ENCODE data around the gene POLA2. TPM values are rescaled to one million over a fixed set of nuclear protein-coding genes. Genes with fewer than 3 reads are reported as not detected.

The POLA2 gene
- total and polyA plus RNA-seq, 2 donors (not counting 3 experiments of a cell fraction or from before 2014, with no cell fraction given) = 24.0 to 30.0 TPM

DNA sequence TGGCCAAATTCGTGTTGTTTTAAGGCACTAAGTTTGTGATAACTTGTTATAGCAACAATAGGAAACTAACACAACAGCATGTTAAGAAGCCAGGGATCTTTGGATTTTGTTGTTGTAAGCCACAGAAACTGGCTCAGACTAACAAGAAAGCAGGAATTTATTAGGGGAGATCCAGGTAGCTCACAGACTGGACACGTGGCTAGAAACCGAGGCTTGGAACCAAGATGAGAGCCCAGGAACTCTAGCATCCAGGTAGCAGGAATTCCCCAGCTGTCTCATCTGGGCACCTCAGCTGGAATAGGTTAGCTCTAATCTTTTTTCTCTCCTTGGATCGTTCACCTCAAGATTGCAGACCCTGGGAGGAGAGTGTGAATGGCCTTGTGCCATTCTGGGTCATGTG, 24.9 kb downstream of the POLA2 start:
- DNase-seq (ENCODE audit: low read depth, low spot score) (no peak), FAIRE-seq (no peak)
- Histone ChIP-seq H3K36me3 (ENCODE audit: control insufficient read depth in 2 of 2, extremely low read depth in 1 of 2, insufficient read depth in 2 of 2, low read length in 2 of 2) (peaks cover 3 to 10% of the 10 kb centered on the region in 2 experiments), H4K20me1 (replicated peaks; ENCODE audit: control insufficient read depth, extremely low read depth, insufficient read depth, low read length) (no peaks in the 10 kb centered on the region), H3K79me2 (ENCODE audit: control insufficient read depth, insufficient read depth, low read length) (no peaks in the 10 kb centered on the region), H3K4me2 (ENCODE audit: insufficient read depth, low read length) (no peak overlapping the region), H3K4me3 (replicated peaks in 1 of 3; ENCODE audit: insufficient read depth in 1 of 3, low read depth in 1 of 3, low read length in 3 of 3) (no peak overlapping the region), H3K9me1 (replicated peaks; ENCODE audit: control insufficient read depth, extremely low read depth, insufficient read depth, low read length) (no peaks in the 10 kb centered on the region), H3K9me3 (replicated peaks; ENCODE audit: control insufficient read depth, insufficient read depth, low read length) (no peaks in the 10 kb centered on the region), H3K27me3 (ENCODE audit: control insufficient read depth in 2 of 2, insufficient read depth in 2 of 2, low read length in 2 of 2) (no peaks in the 10 kb centered on the region), H3K9ac (replicated peaks; ENCODE audit: extremely low read depth, insufficient read depth, low read length) (no peak overlapping the region), H2AFZ (ENCODE audit: low read depth, low read length) (no peak overlapping the region), H3K27ac (ENCODE audit: insufficient read depth, low read depth, low read length) (no peak overlapping the region), H3K4me1 (ENCODE audit: control insufficient read depth, extremely low read depth, insufficient read depth, low read length) (peaks cover 20% of the 10 kb centered on the region)
- dilution Hi-C loops (cut with MboI; ENCODE audit: extremely low pct_ligation_motif_present, low sequenced_read_pairs) (no loop called here), intact Hi-C loops (cut with micrococcal nuclease) (no loop called here)
- BruUV-seq (replicated peaks) = no TSS peak
- ChIA-PET POLR2A (no interaction called here), CTCF (interaction anchor here (0.7 to 1.6 kb wide), 4 partner anchors 12 to 43 kb away, joined by 3 to 4 read pairs (median 3); no protein-coding TSS in a partner anchor)
- no peak for TF ChIP-seq MYC (IDR thresholded peaks at IDR 0.05; ENCODE audit: low read depth, low read length)
- TF ChIP-seq CTCF (IDR thresholded peaks at IDR 0.05; ENCODE audit: extremely low read depth in 1 of 2, insufficient read depth in 1 of 2, low read depth in 1 of 2, low read length in 2 of 2) = no peak
- TF ChIP-seq, protein P1, sequence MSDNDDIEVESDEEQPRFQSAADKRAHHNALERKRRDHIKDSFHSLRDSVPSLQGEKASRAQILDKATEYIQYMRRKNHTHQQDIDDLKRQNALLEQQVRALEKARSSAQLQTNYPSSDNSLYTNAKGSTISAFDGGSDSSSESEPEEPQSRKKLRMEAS (IDR thresholded peaks at IDR 0.05; ENCODE audit: insufficient read depth, insufficient read length) = no peak
- TF ChIP-seq JUN (IDR thresholded peaks at IDR 0.05; ENCODE audit: borderline replicate concordance, insufficient read depth, insufficient read length, low read depth) = no peak
- TF ChIP-seq FOS (IDR thresholded peaks at IDR 0.05; ENCODE audit: borderline replicate concordance, insufficient read depth, low read length) = no peak
- no peak for TF ChIP-seq EZH2 (IDR thresholded peaks at IDR 0.05; ENCODE audit: borderline replicate concordance, low read depth, low read length, severe bottlenecking)
- no peak for TF ChIP-seq POLR2AphosphoS5 (IDR thresholded peaks at IDR 0.05; ENCODE audit: insufficient read depth, low read depth, low read length)
- no peak for TF ChIP-seq GATA2 (IDR thresholded peaks at IDR 0.05; ENCODE audit: insufficient read depth, insufficient read length, low read depth, low read length)
- no peak for TF ChIP-seq POLR2A (IDR thresholded peaks at IDR 0.05; ENCODE audit: low read depth, low read length)

Measured in endothelial cell of umbilical vein (primary cell).